OCI-LY1 (cell line): ENCODE measurements around the gene SGTB.
"Not testable (repeated sequence)": the region's sequence is repeated elsewhere in the genome, so short reads cannot be mapped to it uniquely, and the experiment has no call there.

Experiments used
- H2AFZ ChIP-seq: fragments of 200-600 bp; sonication (generic), shearing (Covaris generic); 2 replicates; pipeline ENCODE4 v1.6.0; 2014; ENCODE audit warnings: antibody characterized with exemption, mild to moderate bottlenecking, low read length
- H3F3A ChIP-seq: fragments of 200-600 bp; sonication (generic), shearing (Covaris generic); 2 replicates; pipeline ENCODE4 v1.6.0; 2014; ENCODE audit warnings: mild to moderate bottlenecking, antibody characterized with exemption, low read length, moderate library complexity; ENCODE audit not compliant: insufficient read depth
- H3K27ac ChIP-seq: fragments of 200-600 bp; sonication (generic); 2 replicates; pipeline ENCODE4 v1.5.1; 2014; ENCODE audit warnings: low read length, mixed run types, mild to moderate bottlenecking, low read depth; ENCODE audit not compliant: poor library complexity, severe bottlenecking
- H3K27me3 ChIP-seq: fragments of 200-600 bp; sonication (generic); 2 replicates; pipeline ENCODE4 v1.6.0; 2014; ENCODE audit warnings: antibody characterized with exemption, mild to moderate bottlenecking, low read length, moderate library complexity; ENCODE audit not compliant: insufficient read depth
- H3K36me3 ChIP-seq: fragments of 200-600 bp; sonication (generic); 2 replicates; pipeline ENCODE4 v1.6.1; 2014; ENCODE audit warnings: mild to moderate bottlenecking, antibody characterized with exemption, low read length, moderate library complexity, mixed read lengths; ENCODE audit not compliant: insufficient read depth
- H3K4me1 ChIP-seq: fragments of 200-600 bp; sonication (generic); 2 replicates; pipeline ENCODE4 v1.5.1; 2014; ENCODE audit warnings: mild to moderate bottlenecking, low read length, moderate library complexity; ENCODE audit not compliant: insufficient read depth, severe bottlenecking
- H3K4me2 ChIP-seq: fragments of 200-600 bp; sonication (generic), shearing (Covaris generic); 2 replicates; pipeline ENCODE4 v1.6.1; 2014; ENCODE audit warnings: low read length
- H3K4me3 ChIP-seq: fragments of 200-600 bp; sonication (generic); 2 replicates; pipeline ENCODE4 v1.5.1; 2014; ENCODE audit warnings: low read length, low read depth, mild to moderate bottlenecking, mixed read lengths; ENCODE audit not compliant: poor library complexity, severe bottlenecking
- H3K79me2 ChIP-seq: fragments of 200-600 bp; shearing (Covaris generic); 2 replicates; pipeline ENCODE4 v1.6.1; 2016; ENCODE audit warnings: mixed run types, low read length, mixed read lengths; ENCODE audit not compliant: insufficient read depth
- H3K9ac ChIP-seq: fragments of 200-600 bp; sonication (generic), shearing (Covaris generic); 2 replicates; pipeline ENCODE4 v1.6.1; 2014; ENCODE audit warnings: mild to moderate bottlenecking, low read length, mixed read lengths
- H3K9me2 ChIP-seq: fragments of 200-600 bp; sonication (generic), shearing (Covaris generic); 2 replicates; pipeline ENCODE4 v1.6.1; 2014; ENCODE audit warnings: low read depth, mild to moderate bottlenecking, low read length, mixed read lengths
- H3K9me3 ChIP-seq: fragments of 200-600 bp; shearing (Covaris generic); 2 replicates; pipeline ENCODE4 v1.6.1; 2014; ENCODE audit warnings: low read length, mixed read lengths
- H4K20me1 ChIP-seq: fragments of 200-600 bp; sonication (generic), shearing (Covaris generic); 2 replicates; pipeline ENCODE4 v1.6.0; 2016; ENCODE audit warnings: mild to moderate bottlenecking, low read length; ENCODE audit not compliant: insufficient read depth
- EZH2 ChIP-seq: fragments of 200-600 bp; sonication (generic), shearing (Covaris generic); IDR thresholded peaks from 2 replicates; pipeline ENCODE4 v1.8.0; 2017; ENCODE audit warnings: borderline replicate concordance, mixed run types, mild to moderate bottlenecking, antibody characterized with exemption, low read length, moderate library complexity, mixed read lengths
- TF ChIP-seq, protein P1 (sequence below): fragments of 200-600 bp; sonication (generic), shearing (Covaris generic); IDR thresholded peaks from 2 replicates; pipeline ENCODE4 v1.5.1; 2017; ENCODE audit warnings: mild to moderate bottlenecking, antibody characterized with exemption, low read length, moderate library complexity, mixed read lengths

The SGTB gene

DNA sequence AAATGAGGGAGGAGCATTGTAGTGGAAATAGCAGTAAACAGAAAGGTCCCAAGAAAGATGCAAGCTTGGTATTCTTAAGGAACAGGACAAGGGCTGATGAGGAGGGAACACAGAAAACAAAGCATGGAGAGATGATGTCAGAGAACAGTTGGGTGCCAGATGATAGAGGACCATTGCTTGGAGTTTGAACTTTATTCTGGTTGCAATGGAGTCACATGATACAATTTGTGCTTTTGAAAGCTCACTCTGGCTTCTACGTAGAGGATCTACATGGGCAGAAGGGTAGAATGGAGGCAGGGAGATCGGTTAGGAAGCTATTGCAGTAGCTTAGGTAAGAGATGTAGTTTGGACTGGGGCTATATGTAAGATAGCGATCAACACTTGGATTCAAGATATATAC, 39.8 kb downstream of the SGTB start:
- Histone ChIP-seq H3K9me3 (no peaks in the 10 kb centered on the region), H3K4me2 (no peak overlapping the region)

DNA sequence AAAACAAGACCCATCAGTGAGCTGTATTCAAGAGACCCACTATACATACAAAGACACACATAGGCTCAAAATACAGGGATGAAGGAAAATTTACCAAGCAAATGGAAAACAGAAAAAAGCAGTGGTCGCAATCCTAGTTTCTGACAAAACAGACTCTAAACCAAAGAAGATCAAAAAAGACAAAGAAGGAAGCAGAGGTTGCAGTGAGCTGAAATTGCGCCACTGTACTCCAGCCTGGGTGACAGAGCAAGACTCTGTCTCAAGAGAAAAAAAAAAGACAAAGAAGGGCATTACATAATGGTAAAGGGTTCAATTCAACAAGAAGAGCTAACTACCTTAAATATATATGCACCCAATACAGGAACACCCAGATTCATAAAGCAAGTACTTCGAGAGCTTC, 45.9 kb downstream of the SGTB start:
- H3K79me2 ChIP-seq, H3K4me2 ChIP-seq, H3F3A ChIP-seq, H3K9me3 ChIP-seq, H2AFZ ChIP-seq, H3K27me3 ChIP-seq, H4K20me1 ChIP-seq, H3K9ac ChIP-seq, H3K9me2 ChIP-seq, H3K27ac ChIP-seq, H3K4me3 ChIP-seq, H3K4me1 ChIP-seq: not testable (repeated sequence)
- peaks cover 35% of the 10 kb centered on the region for H3K36me3 ChIP-seq

More for the DNA sequence above, 39.8 kb downstream of the SGTB start:
- H3K9ac ChIP-seq: no peak overlapping the region
- no peak overlapping the region for H3K4me3 ChIP-seq
- peaks cover 42% of the 10 kb centered on the region for H3K36me3 ChIP-seq
- no peak overlapping the region for H2AFZ ChIP-seq
- no peaks in the 10 kb centered on the region for H3K4me1 ChIP-seq
- TF ChIP-seq, protein P1, sequence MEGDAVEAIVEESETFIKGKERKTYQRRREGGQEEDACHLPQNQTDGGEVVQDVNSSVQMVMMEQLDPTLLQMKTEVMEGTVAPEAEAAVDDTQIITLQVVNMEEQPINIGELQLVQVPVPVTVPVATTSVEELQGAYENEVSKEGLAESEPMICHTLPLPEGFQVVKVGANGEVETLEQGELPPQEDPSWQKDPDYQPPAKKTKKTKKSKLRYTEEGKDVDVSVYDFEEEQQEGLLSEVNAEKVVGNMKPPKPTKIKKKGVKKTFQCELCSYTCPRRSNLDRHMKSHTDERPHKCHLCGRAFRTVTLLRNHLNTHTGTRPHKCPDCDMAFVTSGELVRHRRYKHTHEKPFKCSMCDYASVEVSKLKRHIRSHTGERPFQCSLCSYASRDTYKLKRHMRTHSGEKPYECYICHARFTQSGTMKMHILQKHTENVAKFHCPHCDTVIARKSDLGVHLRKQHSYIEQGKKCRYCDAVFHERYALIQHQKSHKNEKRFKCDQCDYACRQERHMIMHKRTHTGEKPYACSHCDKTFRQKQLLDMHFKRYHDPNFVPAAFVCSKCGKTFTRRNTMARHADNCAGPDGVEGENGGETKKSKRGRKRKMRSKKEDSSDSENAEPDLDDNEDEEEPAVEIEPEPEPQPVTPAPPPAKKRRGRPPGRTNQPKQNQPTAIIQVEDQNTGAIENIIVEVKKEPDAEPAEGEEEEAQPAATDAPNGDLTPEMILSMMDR: no peak
- no peak for TF ChIP-seq EZH2
- H3F3A ChIP-seq: no peaks in the 10 kb centered on the region
- H3K27me3 ChIP-seq: no peaks in the 10 kb centered on the region
- no peak overlapping the region for H3K27ac ChIP-seq
- no peaks in the 10 kb centered on the region for H4K20me1 ChIP-seq
- H3K79me2 ChIP-seq: no peaks in the 10 kb centered on the region
- H3K9me2 ChIP-seq: no peaks in the 10 kb centered on the region

DNA sequence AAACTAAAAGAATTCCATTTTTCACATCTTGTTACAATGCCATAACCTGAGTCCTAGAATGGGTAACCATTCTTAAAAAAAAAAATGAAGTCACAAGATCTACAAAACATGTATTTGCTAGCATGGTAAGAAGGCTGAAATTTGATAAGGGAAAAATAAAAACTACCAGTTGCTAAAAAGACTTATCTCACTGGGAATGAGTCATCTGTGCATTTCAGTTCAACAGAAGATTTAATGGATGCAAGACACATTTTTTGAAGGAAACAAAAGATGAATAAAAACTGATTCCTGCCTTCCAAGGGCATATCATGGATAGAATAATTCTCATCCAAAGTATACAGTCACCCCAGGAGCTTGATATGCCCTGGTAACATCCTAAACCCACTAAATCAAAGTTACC, 47.2 kb downstream of the SGTB start:
- H2AFZ ChIP-seq: no peak overlapping the region
- peaks cover 33% of the 10 kb centered on the region for H3K36me3 ChIP-seq
- H3K9me3 ChIP-seq: no peaks in the 10 kb centered on the region
- no peak overlapping the region for H3K4me3 ChIP-seq
- H3K4me2 ChIP-seq: no peak overlapping the region
- no peak for TF ChIP-seq EZH2
- TF ChIP-seq, protein P1: no peak
- no peaks in the 10 kb centered on the region for H3K4me1 ChIP-seq
- no peaks in the 10 kb centered on the region for H3F3A ChIP-seq
- no peaks in the 10 kb centered on the region for H3K27me3 ChIP-seq
- no peak overlapping the region for H3K9ac ChIP-seq
- H3K27ac ChIP-seq: no peak overlapping the region
- H4K20me1 ChIP-seq: no peaks in the 10 kb centered on the region
- no peaks in the 10 kb centered on the region for H3K9me2 ChIP-seq
- H3K79me2 ChIP-seq: no peaks in the 10 kb centered on the region

- Histone ChIP-seq H4K20me1 (no peaks in the 10 kb centered on the region), H3K9ac (no peak overlapping the region), H3K4me2 (no peak overlapping the region), H3K9me3 (no peaks in the 10 kb centered on the region), H3F3A (no peaks in the 10 kb centered on the region), H3K27me3 (no peaks in the 10 kb centered on the region), H3K4me3 (no peak overlapping the region), H3K79me2 (no peaks in the 10 kb centered on the region), H3K4me1 (no peaks in the 10 kb centered on the region), H3K9me2 (no peaks in the 10 kb centered on the region), H3K36me3 (peaks cover 25% of the 10 kb centered on the region; the same call in 1 of the 2 replicates), H3K27ac (no peak overlapping the region), H2AFZ (no peak overlapping the region)
- TF ChIP-seq, protein P1: no peak
- no peak for TF ChIP-seq EZH2
Measured at GRCh38 chr5:65672796-65673195, 49.1 kb downstream of the SGTB start.
